HT1080 (cell line): ENCODE measurements around the gene MDGA2. TPM values are rescaled to one million over a fixed set of nuclear protein-coding genes. Genes with fewer than 3 reads are reported as not detected.
"Not testable (repeated sequence)": the region's sequence is repeated elsewhere in the genome, so short reads cannot be mapped to it uniquely, and the experiment has no call there.

ENCODE experiments used
- DNase-seq: peaks from one replicate; pipeline ENCODE4 v3.0.0-alpha.2; 2015; ENCODE audit warnings: low read depth
- total RNA-seq: library from RNA; depleted of rRNA; stranded (reverse); fragments of >200 nt; shearing (Covaris generic); gene quantifications from 2 replicates; pipeline ENCODE4 v1.2.3, GENCODE V29; 2014

MDGA2 gene
- total RNA-seq, 1 experiment from 2014 or later = 4.2 TPM

GRCh38 chr14:47345016-47345415 is 330.4 kb downstream of the MDGA2 start:
- no peak for DNase-seq

GRCh38 chr14:47332939-47333338 is 342.5 kb downstream of the MDGA2 start:
- DNase-seq = no peak

GRCh38 chr14:47332106-47332505 is 343.3 kb downstream of the MDGA2 start:
- no peak for DNase-seq

GRCh38 chr14:47328376-47328775 is 347.0 kb downstream of the MDGA2 start:
- DNase-seq = no peak

- no peak for DNase-seq
These were observed 348.1 kb downstream of the MDGA2 start for GRCh38 chr14:47327336-47327735.

GRCh38 chr14:47322751-47323150 is 352.7 kb downstream of the MDGA2 start:
- DNase-seq = no peak

GRCh38 chr14:47302121-47302520 is 373.3 kb downstream of the MDGA2 start:
- no peak for DNase-seq

GRCh38 chr14:47300796-47301195 is 374.6 kb downstream of the MDGA2 start:
- no peak for DNase-seq

GRCh38 chr14:47297374-47297773 is 378.0 kb downstream of the MDGA2 start:
- no peak for DNase-seq

GRCh38 chr14:47284283-47284682 is 391.1 kb downstream of the MDGA2 start:
- no peak for DNase-seq

GRCh38 chr14:47281761-47282160 is 393.6 kb downstream of the MDGA2 start:
- DNase-seq = not testable (repeated sequence)

- peak; percentile 48 for DNase-seq
These were observed 397.1 kb downstream of the MDGA2 start for GRCh38 chr14:47278233-47278842.

- DNase-seq = no peak
These were observed 397.7 kb downstream of the MDGA2 start for GRCh38 chr14:47277703-47278102.

GRCh38 chr14:47276931-47277330 is 398.5 kb downstream of the MDGA2 start:
- no peak for DNase-seq

- DNase-seq = no peak
These were observed 401.5 kb downstream of the MDGA2 start for GRCh38 chr14:47273939-47274338.

- DNase-seq = peak; percentile 12
These were observed 404.7 kb downstream of the MDGA2 start for GRCh38 chr14:47270715-47271114.

- DNase-seq = peak; percentile 7
These were observed 405.5 kb downstream of the MDGA2 start for GRCh38 chr14:47269756-47270492.

- DNase-seq = no peak
These were observed 410.6 kb downstream of the MDGA2 start for GRCh38 chr14:47264842-47265241.

GRCh38 chr14:47262801-47263200 is 412.6 kb downstream of the MDGA2 start:
- DNase-seq = peak; percentile 65

GRCh38 chr14:47261350-47261749 is 414.1 kb downstream of the MDGA2 start:
- DNase-seq = no peak

- DNase-seq = no peak
These were observed 415.6 kb downstream of the MDGA2 start for GRCh38 chr14:47259796-47260195.

GRCh38 chr14:47257013-47257412 is 418.4 kb downstream of the MDGA2 start:
- no peak for DNase-seq

- no peak for DNase-seq
These were observed 422.6 kb downstream of the MDGA2 start for GRCh38 chr14:47252802-47253201.
